IPS DF 6.9 (cell line): ENCODE results near the gene RFK.

Experiments used
- DNase-seq: peaks from one replicate; pipeline ENCODE4 v3.0.0-alpha.2; 2013; ENCODE audit warnings: low read depth, low spot score
- H3K27ac ChIP-seq: one replicate; pipeline ENCODE4 v1.5.1; 2013; ENCODE audit warnings: low read length, control low read depth
- H3K27me3 ChIP-seq: 2 replicates; pipeline ENCODE4 v1.6.1; 2013; ENCODE audit warnings: mild to moderate bottlenecking, low read length; ENCODE audit not compliant: control insufficient read depth, insufficient read depth
- H3K36me3 ChIP-seq: 2 replicates; pipeline ENCODE4 v1.6.1; 2013; ENCODE audit warnings: low read length; ENCODE audit not compliant: control insufficient read depth, insufficient read depth
- H3K4me1 ChIP-seq: 2 replicates; pipeline ENCODE4 v1.6.1; 2013; ENCODE audit warnings: low read length; ENCODE audit not compliant: control insufficient read depth, insufficient read depth
- H3K4me3 ChIP-seq: 2 replicates; pipeline ENCODE4 v1.5.1; 2013; ENCODE audit warnings: mild to moderate bottlenecking, low read length
- H3K9me3 ChIP-seq: 2 replicates; pipeline ENCODE4 v1.6.1; 2013; ENCODE audit warnings: low read length, inconsistent platforms; ENCODE audit not compliant: control insufficient read depth, insufficient read depth
- WGBS: extraction: QIAGEN DNeasy Blood & Tissue Kit; methylation state at CpG from one replicate; pipeline ENCODE4 v1.1.7; 2013; ENCODE audit warnings: mixed read lengths, missing lambda C conversion rate; ENCODE audit not compliant: insufficient read length, insufficient coverage; 5-methylcytosine and 5-hydroxymethylcytosine counted together

RFK gene

GRCh38 chr9:76405868-76406267 lies 11.6 kb upstream of the RFK start:
- Histone ChIP-seq H3K4me3 (no peak overlapping the region), H3K27me3 (no peaks in the 10 kb centered on the region), H3K9me3 (no peaks in the 10 kb centered on the region), H3K36me3 (no peaks in the 10 kb centered on the region), H3K27ac (no peak overlapping the region), H3K4me1 (no peaks in the 10 kb centered on the region)
- no peak for DNase-seq

- no peaks in the 10 kb centered on the region for H3K36me3 ChIP-seq
- H3K4me3 ChIP-seq = no peak overlapping the region
- H3K27me3 ChIP-seq = no peaks in the 10 kb centered on the region
- no peaks in the 10 kb centered on the region for H3K9me3 ChIP-seq
- no CpG with 5 or more reads among the region's 3 CpGs for WGBS
- no peak overlapping the region for H3K27ac ChIP-seq
- DNase-seq = no peak
- H3K4me1 ChIP-seq = no peaks in the 10 kb centered on the region
These were observed 11.1 kb upstream of the RFK start for GRCh38 chr9:76405340-76405739.

- WGBS = no CpG with 5 or more reads among the region's 1 CpG
- no peaks in the 10 kb centered on the region for H3K4me1 ChIP-seq
- no peaks in the 10 kb centered on the region for H3K36me3 ChIP-seq
- H3K27me3 ChIP-seq = no peaks in the 10 kb centered on the region
- DNase-seq = no peak
- H3K27ac ChIP-seq = no peak overlapping the region
- no peaks in the 10 kb centered on the region for H3K9me3 ChIP-seq
- H3K4me3 ChIP-seq = no peak overlapping the region
These were observed 10.2 kb upstream of the RFK start for GRCh38 chr9:76404401-76404800.

GRCh38 chr9:76403352-76403751 lies 9.1 kb upstream of the RFK start:
- no peak for DNase-seq
- WGBS = no CpG with 5 or more reads among the region's 2 CpGs
- no peak overlapping the region for H3K27ac ChIP-seq

GRCh38 chr9:76401580-76402354 lies 7.5 kb upstream of the RFK start:
- H3K27ac ChIP-seq = no peak overlapping the region
- WGBS = no CpG with 5 or more reads among the region's 3 CpGs
- H3K36me3 ChIP-seq = no peaks in the 10 kb centered on the region
- DNase-seq = no peak
- H3K27me3 ChIP-seq = no peaks in the 10 kb centered on the region
- no peaks in the 10 kb centered on the region for H3K4me1 ChIP-seq
- no peak overlapping the region for H3K4me3 ChIP-seq
- H3K9me3 ChIP-seq = no peaks in the 10 kb centered on the region

More at GRCh38 chr9:76403352-76403751, 9.1 kb upstream of the RFK start:
- H3K4me1 ChIP-seq = no peaks in the 10 kb centered on the region
- H3K9me3 ChIP-seq = no peaks in the 10 kb centered on the region
- no peak overlapping the region for H3K4me3 ChIP-seq
- H3K36me3 ChIP-seq = no peaks in the 10 kb centered on the region
- H3K27me3 ChIP-seq = no peaks in the 10 kb centered on the region

- Histone ChIP-seq H3K36me3 (no peaks in the 10 kb centered on the region), H3K4me1 (no peaks in the 10 kb centered on the region), H3K4me3 (no peak overlapping the region), H3K27ac (no peak overlapping the region), H3K9me3 (no peaks in the 10 kb centered on the region), H3K27me3 (no peaks in the 10 kb centered on the region)
- DNase-seq = no peak
- no CpG with 5 or more reads among the region's 2 CpGs for WGBS
These were observed 7.0 kb upstream of the RFK start for GRCh38 chr9:76401176-76401575.

- Histone ChIP-seq H3K27ac (no peak overlapping the region), H3K27me3 (no peaks in the 10 kb centered on the region), H3K4me3 (no peak overlapping the region), H3K36me3 (no peaks in the 10 kb centered on the region), H3K9me3 (no peaks in the 10 kb centered on the region), H3K4me1 (no peaks in the 10 kb centered on the region)
- WGBS = no CpG with 5 or more reads among the region's 1 CpG
- DNase-seq = no peak
These were observed 6.4 kb upstream of the RFK start for GRCh38 chr9:76400534-76401096.

GRCh38 chr9:76399856-76400255 lies 5.6 kb upstream of the RFK start:
- no peak overlapping the region for H3K4me3 ChIP-seq
- DNase-seq = no peak
- H3K4me1 ChIP-seq = no peaks in the 10 kb centered on the region
- no peaks in the 10 kb centered on the region for H3K36me3 ChIP-seq
- no peaks in the 10 kb centered on the region for H3K9me3 ChIP-seq
- WGBS = no CpG with 5 or more reads among the region's 1 CpG
- H3K27ac ChIP-seq = no peak overlapping the region
- no peaks in the 10 kb centered on the region for H3K27me3 ChIP-seq

- no peak overlapping the region for H3K27ac ChIP-seq
- H3K36me3 ChIP-seq = no peaks in the 10 kb centered on the region
- no peaks in the 10 kb centered on the region for H3K27me3 ChIP-seq
- WGBS = no CpG with 5 or more reads among the region's 13 CpGs
- H3K4me3 ChIP-seq = no peak overlapping the region
- no peaks in the 10 kb centered on the region for H3K9me3 ChIP-seq
- DNase-seq = no peak
- no peaks in the 10 kb centered on the region for H3K4me1 ChIP-seq
These were observed 2.4 kb upstream of the RFK start for GRCh38 chr9:76396597-76396996.

GRCh38 chr9:76396144-76396543 lies 1.9 kb upstream of the RFK start:
- Histone ChIP-seq H3K27me3 (no peaks in the 10 kb centered on the region), H3K27ac (no peak overlapping the region), H3K4me1 (no peaks in the 10 kb centered on the region), H3K9me3 (no peaks in the 10 kb centered on the region), H3K4me3 (no peak overlapping the region), H3K36me3 (no peaks in the 10 kb centered on the region)
- no CpG with 5 or more reads among the region's 6 CpGs for WGBS
- no peak for DNase-seq

GRCh38 chr9:76395381-76395780 lies 1.2 kb upstream of the RFK start:
- Histone ChIP-seq H3K36me3 (no peaks in the 10 kb centered on the region), H3K27me3 (no peaks in the 10 kb centered on the region), H3K4me3 (no peak overlapping the region), H3K9me3 (no peaks in the 10 kb centered on the region), H3K4me1 (no peaks in the 10 kb centered on the region), H3K27ac (no peak overlapping the region)
- no peak for DNase-seq
- no CpG with 5 or more reads among the region's 10 CpGs for WGBS
